Activated T-cell treated with anti-CD3 and anti-CD28 coated beads, Interleukin-2, amount 50 U/mL, for 24 hours (primary cell): ENCODE measurements around the gene MBD3.

Experiments
- DNase-seq: peaks from one replicate; pipeline ENCODE4 v3.0.0-alpha.2; 2020
- H3K27ac Mint-ChIP-seq: 2 replicates; pipeline ENCODE4 v1.8.0; 2020; ENCODE audit warnings: mild to moderate bottlenecking, mixed read lengths
- H3K27me3 Mint-ChIP-seq: 2 replicates; pipeline ENCODE4 v1.8.0; 2020; ENCODE audit warnings: mixed read lengths
- H3K36me3 Mint-ChIP-seq: 2 replicates; pipeline ENCODE4 v1.8.0; 2020; ENCODE audit warnings: low read depth, mixed read lengths
- H3K4me1 Mint-ChIP-seq: 2 replicates; pipeline ENCODE4 v1.8.0; 2020; ENCODE audit warnings: low read depth, mixed read lengths
- H3K4me3 Mint-ChIP-seq: 2 replicates; pipeline ENCODE4 v1.8.0; 2020; ENCODE audit warnings: mild to moderate bottlenecking, moderate library complexity, mixed read lengths
- H3K9me3 Mint-ChIP-seq: 2 replicates; pipeline ENCODE4 v1.8.0; 2020; ENCODE audit warnings: mixed read lengths

Gene MBD3

GRCh38 chr19:1612114-1613086, 19.7 kb upstream of the MBD3 start:
- Mint-ChIP-seq H3K9me3 (no peaks in the 10 kb centered on the region), H3K4me3 (no peak overlapping the region), H3K36me3 (peaks cover 74% of the 10 kb centered on the region), H3K27ac (no peak overlapping the region), H3K27me3 (no peaks in the 10 kb centered on the region), H3K4me1 (peaks cover 42% of the 10 kb centered on the region)
- no peak for DNase-seq

- no peak for DNase-seq
- peaks cover 40% of the 10 kb centered on the region for H3K4me1 Mint-ChIP-seq
- no peaks in the 10 kb centered on the region for H3K9me3 Mint-ChIP-seq
- H3K4me3 Mint-ChIP-seq, result no peak overlapping the region
- peak overlapping the region; percentile 55 for H3K27ac Mint-ChIP-seq
- no peaks in the 10 kb centered on the region for H3K27me3 Mint-ChIP-seq
- H3K36me3 Mint-ChIP-seq, result peaks cover 64% of the 10 kb centered on the region
Observed at GRCh38 chr19:1611353-1611752, 18.7 kb upstream of the MBD3 start.

- Mint-ChIP-seq H3K4me1 (peaks cover 45% of the 10 kb centered on the region), H3K36me3 (peaks cover 56% of the 10 kb centered on the region), H3K27ac (no peak overlapping the region), H3K9me3 (no peaks in the 10 kb centered on the region), H3K4me3 (no peak overlapping the region), H3K27me3 (no peaks in the 10 kb centered on the region)
- no peak for DNase-seq
Observed at GRCh38 chr19:1610579-1610978, 17.9 kb upstream of the MBD3 start.

- no peak overlapping the region for H3K4me3 Mint-ChIP-seq
Observed at GRCh38 chr19:1609680-1610474, 17.2 kb upstream of the MBD3 start.

GRCh38 chr19:1609103-1609396, 16.4 kb upstream of the MBD3 start:
- peak overlapping the region; percentile 44 for H3K27ac Mint-ChIP-seq
- peaks cover 52% of the 10 kb centered on the region for H3K36me3 Mint-ChIP-seq
- H3K4me1 Mint-ChIP-seq, result peaks cover 48% of the 10 kb centered on the region
- no peaks in the 10 kb centered on the region for H3K9me3 Mint-ChIP-seq
- no peak overlapping the region for H3K4me3 Mint-ChIP-seq
- no peaks in the 10 kb centered on the region for H3K27me3 Mint-ChIP-seq
- no peak for DNase-seq

More at GRCh38 chr19:1609680-1610474, 17.2 kb upstream of the MBD3 start:
- no peaks in the 10 kb centered on the region for H3K27me3 Mint-ChIP-seq
- peaks cover 52% of the 10 kb centered on the region for H3K36me3 Mint-ChIP-seq
- no peaks in the 10 kb centered on the region for H3K9me3 Mint-ChIP-seq
- H3K4me1 Mint-ChIP-seq, result peaks cover 45% of the 10 kb centered on the region
- peak overlapping the region; percentile 50 for H3K27ac Mint-ChIP-seq
- DNase-seq, result no peak

- H3K27me3 Mint-ChIP-seq, result no peaks in the 10 kb centered on the region
- peak overlapping the region; percentile 40 for H3K27ac Mint-ChIP-seq
- DNase-seq, result peak; percentile 51
- H3K9me3 Mint-ChIP-seq, result no peaks in the 10 kb centered on the region
- peaks cover 53% of the 10 kb centered on the region for H3K4me1 Mint-ChIP-seq
- H3K4me3 Mint-ChIP-seq, result no peak overlapping the region
- peaks cover 48% of the 10 kb centered on the region for H3K36me3 Mint-ChIP-seq
Observed at GRCh38 chr19:1608359-1609102, 15.9 kb upstream of the MBD3 start.

- peaks cover 47% of the 10 kb centered on the region for H3K36me3 Mint-ChIP-seq
- peak overlapping the region; percentile 84 for H3K4me3 Mint-ChIP-seq
- H3K27me3 Mint-ChIP-seq, result no peaks in the 10 kb centered on the region
- peaks cover 64% of the 10 kb centered on the region for H3K4me1 Mint-ChIP-seq
- H3K9me3 Mint-ChIP-seq, result no peaks in the 10 kb centered on the region
- no peak for DNase-seq
- H3K27ac Mint-ChIP-seq, result peak overlapping the region; percentile 98
Observed at GRCh38 chr19:1606138-1606651, 13.5 kb upstream of the MBD3 start.

GRCh38 chr19:1605236-1606137, 12.8 kb upstream of the MBD3 start, which contains the start of gene UQCR11:
TSS of gene UQCR11 (minus strand) at chr19:1605462. CDS start at chr19:1605409, 53 bp downstream.
- peak within 1 kb of the TSS; percentile 98 for H3K27ac Mint-ChIP-seq
- peaks cover 47% of the 10 kb centered on the region for H3K36me3 Mint-ChIP-seq
- no peaks in the 10 kb centered on the region for H3K27me3 Mint-ChIP-seq
- H3K4me3 Mint-ChIP-seq, result peak within 1 kb of the TSS; percentile 84
- H3K9me3 Mint-ChIP-seq, result no peaks in the 10 kb centered on the region
- H3K4me1 Mint-ChIP-seq, result peaks cover 59% of the 10 kb centered on the region
- DNase-seq, result peak; percentile 94

- no peak for DNase-seq
- Mint-ChIP-seq H3K27ac (peak overlapping the region; percentile 87), H3K27me3 (no peaks in the 10 kb centered on the region), H3K4me3 (no peak overlapping the region), H3K9me3 (no peaks in the 10 kb centered on the region), H3K36me3 (peaks cover 63% of the 10 kb centered on the region), H3K4me1 (peaks cover 36% of the 10 kb centered on the region)
Observed at GRCh38 chr19:1602091-1602707, 9.5 kb upstream of the MBD3 start.

- H3K27ac Mint-ChIP-seq, result peak overlapping the region; percentile 79
- no peak overlapping the region for H3K4me3 Mint-ChIP-seq
- H3K27me3 Mint-ChIP-seq, result no peaks in the 10 kb centered on the region
- peaks cover 69% of the 10 kb centered on the region for H3K36me3 Mint-ChIP-seq
- DNase-seq, result no peak
- peaks cover 32% of the 10 kb centered on the region for H3K4me1 Mint-ChIP-seq
- no peaks in the 10 kb centered on the region for H3K9me3 Mint-ChIP-seq
Observed at GRCh38 chr19:1601613-1602064, 9.0 kb upstream of the MBD3 start.

- Mint-ChIP-seq H3K4me1 (peaks cover 24% of the 10 kb centered on the region), H3K9me3 (no peaks in the 10 kb centered on the region), H3K4me3 (no peak overlapping the region), H3K27ac (peak overlapping the region; percentile 22), H3K27me3 (no peaks in the 10 kb centered on the region), H3K36me3 (peaks cover 79% of the 10 kb centered on the region)
- no peak for DNase-seq
Observed at GRCh38 chr19:1599460-1599846, 6.8 kb upstream of the MBD3 start.

GRCh38 chr19:1598777-1599459, 6.3 kb upstream of the MBD3 start:
- peaks cover 19% of the 10 kb centered on the region for H3K4me1 Mint-ChIP-seq
- no peak overlapping the region for H3K27ac Mint-ChIP-seq
- H3K27me3 Mint-ChIP-seq, result no peaks in the 10 kb centered on the region
- DNase-seq, result no peak
- no peaks in the 10 kb centered on the region for H3K9me3 Mint-ChIP-seq
- H3K36me3 Mint-ChIP-seq, result peaks cover 77% of the 10 kb centered on the region
- H3K4me3 Mint-ChIP-seq, result no peak overlapping the region

- Mint-ChIP-seq H3K9me3 (no peaks in the 10 kb centered on the region), H3K27ac (peak overlapping the region; percentile 50), H3K4me1 (peaks cover 20% of the 10 kb centered on the region), H3K36me3 (peaks cover 76% of the 10 kb centered on the region), H3K27me3 (no peaks in the 10 kb centered on the region), H3K4me3 (peak overlapping the region; percentile 86)
- DNase-seq, result no peak
Observed at GRCh38 chr19:1593501-1593772, 772 bp upstream of the MBD3 start.
